HG03280 (cell line): Measurements from ENCODE around the gene RFT1.

ENCODE experiments used
- ATAC-seq: cut with Tn5 transposase; IDR thresholded peaks from one replicate; pipeline ENCODE4 v1.9.1; 2021; ENCODE audit warnings: mild to moderate bottlenecking, moderate library complexity; ENCODE audit not compliant: unreplicated experiment

Gene RFT1

GRCh38 chr3:53097887-53098286 is 32.3 kb downstream of the RFT1 start:
- ATAC-seq: no peak

- no peak for ATAC-seq
Measured at GRCh38 chr3:53092942-53093341, 37.3 kb downstream of the RFT1 start.

GRCh38 chr3:53092216-53092615 is 38.0 kb downstream of the RFT1 start:
- ATAC-seq: no peak

GRCh38 chr3:53091011-53091410 is 39.2 kb downstream of the RFT1 start:
- ATAC-seq: no peak

GRCh38 chr3:53089511-53089910 is 40.7 kb downstream of the RFT1 start:
- no peak for ATAC-seq

- ATAC-seq: no peak
Measured at GRCh38 chr3:53085476-53085875, 44.8 kb downstream of the RFT1 start.

- no peak for ATAC-seq
Measured at GRCh38 chr3:53084310-53085001, 45.8 kb downstream of the RFT1 start.

- no peak for ATAC-seq
Measured at GRCh38 chr3:53083949-53084309, 46.3 kb downstream of the RFT1 start.

- ATAC-seq: no peak
Measured at GRCh38 chr3:53083521-53083920, 46.7 kb downstream of the RFT1 start.

GRCh38 chr3:53082736-53083135 is 47.5 kb downstream of the RFT1 start:
- ATAC-seq: no peak

- ATAC-seq: no peak
Measured at GRCh38 chr3:53081318-53081717, 48.9 kb downstream of the RFT1 start.

GRCh38 chr3:53080612-53081205 is 49.5 kb downstream of the RFT1 start:
- ATAC-seq: no peak

- ATAC-seq: no peak
Measured at GRCh38 chr3:53079791-53080555, 50.3 kb downstream of the RFT1 start.

GRCh38 chr3:53079147-53079546 is 51.1 kb downstream of the RFT1 start:
- no peak for ATAC-seq

GRCh38 chr3:53078656-53079055 is 51.6 kb downstream of the RFT1 start:
- no peak for ATAC-seq

GRCh38 chr3:53077476-53078220 is 52.6 kb downstream of the RFT1 start:
- ATAC-seq: no peak

- ATAC-seq: no peak
Measured at GRCh38 chr3:53075743-53076140, 54.5 kb downstream of the RFT1 start.

- no peak for ATAC-seq
Measured at GRCh38 chr3:53074761-53075742, 55.2 kb downstream of the RFT1 start.

GRCh38 chr3:53074366-53074696 is 55.9 kb downstream of the RFT1 start:
- ATAC-seq: no peak

- no peak for ATAC-seq
Measured at GRCh38 chr3:53073553-53074365, 56.5 kb downstream of the RFT1 start.
